HG02970 (cell line): Measurements from ENCODE around the gene MTF2.

ENCODE experiments used
- ATAC-seq: cut with Tn5 transposase; IDR thresholded peaks from one replicate; pipeline ENCODE4 v1.9.1; 2021; ENCODE audit warnings: mild to moderate bottlenecking, moderate library complexity, moderate number of reproducible peaks; ENCODE audit not compliant: unreplicated experiment, low FRiP score

MTF2 gene

DNA sequence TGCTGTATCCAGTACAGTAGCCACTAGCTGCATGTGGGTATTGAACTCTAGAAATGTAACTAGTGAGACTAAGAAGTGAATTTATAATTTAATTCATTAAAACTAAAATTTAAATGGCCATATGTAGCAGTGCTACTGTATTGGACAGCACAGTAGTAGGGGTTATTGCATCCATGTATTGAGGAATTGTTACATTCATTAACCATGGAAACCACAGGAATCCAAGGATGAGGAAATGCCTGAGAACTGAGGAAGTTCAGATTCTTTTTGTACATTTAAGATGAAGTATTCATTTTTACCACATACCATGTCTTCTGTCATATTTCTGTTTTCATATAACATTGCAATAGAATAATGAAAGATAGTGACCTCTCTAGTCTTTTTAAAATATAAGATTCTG, 2.6 kb downstream of the MTF2 start:
- no peak for ATAC-seq

DNA sequence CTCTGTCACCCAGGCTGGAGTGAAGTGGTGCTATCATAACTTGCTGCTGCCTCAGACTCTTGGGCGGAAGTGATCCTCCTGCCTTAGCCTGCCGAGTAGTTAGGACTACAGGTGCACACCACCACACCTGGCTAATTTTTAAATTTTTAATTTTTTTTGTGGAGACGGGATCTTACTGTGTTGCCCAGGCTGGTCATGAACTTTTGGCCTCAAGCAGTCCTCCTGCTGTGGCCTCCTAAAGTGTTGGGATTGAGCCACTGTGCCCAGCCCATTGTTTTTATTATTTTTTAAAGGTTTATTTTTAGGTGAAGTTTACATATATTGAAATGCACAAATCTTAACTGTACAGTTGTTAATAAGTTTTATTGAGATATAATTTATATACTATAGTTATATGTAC, 3.2 kb downstream of the MTF2 start:
- ATAC-seq, result no peak

DNA sequence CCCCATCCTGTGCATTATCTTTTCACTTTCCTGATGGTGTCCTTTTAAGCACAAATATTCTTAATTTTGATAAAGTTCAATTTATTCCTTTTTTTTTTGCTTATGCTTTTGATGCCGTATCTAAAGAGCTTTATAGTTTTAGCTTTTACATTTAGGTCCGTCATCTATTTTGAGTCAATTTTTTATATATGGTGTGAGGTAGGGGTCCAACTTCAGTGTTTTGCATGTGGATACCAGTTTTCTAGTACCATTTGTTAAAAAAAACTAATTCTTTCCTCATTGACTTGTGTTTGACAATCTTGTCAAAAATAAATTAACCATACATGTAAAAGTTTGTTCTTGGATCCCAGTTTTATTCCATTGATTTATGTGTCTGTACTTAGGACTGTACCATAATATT, 4.9 kb downstream of the MTF2 start:
- ATAC-seq, result no peak

DNA sequence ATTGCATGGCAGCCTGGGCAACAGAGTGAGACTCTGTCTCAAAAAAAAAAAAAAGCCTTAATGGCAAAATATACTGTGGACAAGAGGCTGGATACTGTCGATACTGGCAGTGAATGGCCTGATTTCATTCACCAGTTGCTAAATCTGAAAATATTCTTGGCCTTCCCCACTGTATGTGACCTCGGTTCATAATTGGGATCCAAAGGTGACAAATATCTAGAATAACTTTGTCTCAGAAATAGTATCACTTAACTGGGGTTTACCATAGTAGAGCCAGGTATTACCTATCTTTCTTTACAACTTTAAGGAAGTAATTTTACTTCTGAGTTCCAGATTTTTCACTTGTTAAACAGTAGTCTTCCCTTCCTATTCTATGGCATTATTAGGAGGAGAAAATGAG, 8.4 kb downstream of the MTF2 start:
- no peak for ATAC-seq

DNA sequence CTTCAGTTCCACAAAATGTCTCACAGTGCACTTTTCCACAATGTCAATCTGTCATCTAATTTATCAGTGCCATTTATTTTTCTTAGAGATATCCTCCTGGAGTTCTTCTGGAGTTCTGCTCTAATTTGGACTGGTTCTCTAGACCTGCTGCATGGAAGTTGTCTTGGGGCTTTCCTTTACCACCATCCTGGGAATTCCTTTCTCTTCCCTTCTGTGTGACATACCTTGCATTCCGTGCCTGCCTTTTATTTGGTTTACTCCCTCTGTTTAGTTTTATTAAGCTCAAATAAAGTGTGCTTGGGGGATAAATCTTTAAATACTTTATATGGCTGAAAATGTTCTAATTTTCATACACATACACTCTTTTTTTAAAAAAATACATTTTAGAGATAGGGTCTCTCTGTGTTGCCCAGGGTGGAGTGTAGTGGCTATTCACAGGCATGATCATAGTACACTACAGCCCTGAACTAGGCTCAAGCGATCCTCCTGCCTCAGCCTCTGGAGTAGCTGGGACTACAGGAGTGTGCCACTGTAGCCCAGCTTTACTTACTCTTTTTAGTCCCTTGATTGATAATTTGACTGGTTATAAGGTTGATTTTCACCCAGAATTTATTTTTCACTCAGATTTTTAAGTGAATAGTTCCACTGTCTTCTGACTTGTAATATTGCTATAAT, 14.4 kb downstream of the MTF2 start:
- ATAC-seq, result no peak

DNA sequence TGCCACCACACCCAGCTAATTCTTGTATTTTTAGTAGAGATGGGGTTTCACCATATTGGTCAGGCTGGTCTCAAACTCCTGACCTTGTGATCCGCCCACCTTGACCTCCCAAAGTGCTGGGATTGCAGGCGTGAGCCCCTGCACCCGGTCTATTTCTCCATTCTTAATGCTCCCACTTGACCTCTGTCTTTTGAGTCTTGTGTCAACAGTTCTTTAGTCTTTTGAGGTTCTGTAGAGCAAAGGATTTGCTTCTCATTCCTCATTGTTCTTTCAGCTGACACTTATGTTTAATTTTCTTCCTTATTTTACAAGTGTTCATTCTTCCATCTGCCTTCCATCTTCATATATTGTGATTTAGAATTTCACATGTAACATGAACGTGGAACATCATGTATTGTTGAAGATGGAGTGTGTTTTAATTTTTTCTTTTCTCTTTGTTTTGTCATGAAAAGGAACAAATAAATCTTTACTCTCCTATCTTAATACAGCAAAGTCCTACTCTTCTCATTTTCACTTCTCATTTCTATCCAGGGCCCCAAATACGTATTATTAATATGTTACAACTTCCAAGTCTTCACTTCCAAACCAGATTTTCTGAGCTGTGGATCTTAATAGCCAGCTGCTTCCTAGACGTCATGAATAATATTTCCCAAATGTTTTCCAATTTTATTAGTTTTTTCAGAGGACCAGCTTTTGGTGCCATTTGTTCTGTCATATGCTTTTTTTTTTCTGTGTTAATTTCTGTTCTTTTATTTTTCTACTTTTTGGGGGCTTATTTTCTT, 16.9 kb downstream of the MTF2 start:
- ATAC-seq, result no peak

DNA sequence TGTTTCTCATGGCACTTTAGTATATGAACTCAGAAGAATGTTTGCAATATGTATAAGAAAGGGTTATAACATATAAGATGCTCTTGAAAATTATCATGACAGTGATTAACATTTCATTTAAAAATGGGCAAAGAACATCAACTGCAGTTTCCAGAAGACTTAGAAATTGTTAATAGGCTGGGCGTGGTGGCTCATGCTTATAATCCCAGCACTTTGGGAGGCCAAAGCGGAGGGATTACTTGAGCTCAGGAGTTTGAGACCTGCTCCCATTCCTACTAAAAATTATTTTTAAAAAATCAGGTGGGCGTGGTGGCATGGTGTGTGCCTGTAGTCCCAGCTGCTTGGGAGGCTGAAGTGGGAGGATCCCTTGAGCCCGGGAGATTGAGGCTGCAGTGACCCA, 23.1 kb downstream of the MTF2 start:
- ATAC-seq, result no peak

DNA sequence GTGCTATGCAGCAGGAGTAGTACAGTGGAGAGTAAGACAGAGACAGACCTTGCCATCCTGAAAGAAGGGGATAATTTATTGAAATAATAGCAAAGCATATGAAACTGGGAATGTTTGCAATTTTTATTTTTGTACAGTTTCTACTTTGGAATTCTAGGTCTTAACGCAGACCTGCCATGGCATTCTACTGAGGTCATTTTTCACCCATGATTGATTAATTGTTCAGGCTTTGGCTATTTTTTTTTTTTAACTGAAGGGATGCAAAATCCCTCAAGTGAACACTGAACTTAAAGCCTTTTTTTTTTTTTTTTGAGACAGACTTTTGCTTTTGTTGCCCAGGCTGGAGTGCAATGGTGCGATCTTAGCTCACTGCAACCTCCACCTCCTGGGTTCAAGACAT, 27.1 kb downstream of the MTF2 start:
- no peak for ATAC-seq

DNA sequence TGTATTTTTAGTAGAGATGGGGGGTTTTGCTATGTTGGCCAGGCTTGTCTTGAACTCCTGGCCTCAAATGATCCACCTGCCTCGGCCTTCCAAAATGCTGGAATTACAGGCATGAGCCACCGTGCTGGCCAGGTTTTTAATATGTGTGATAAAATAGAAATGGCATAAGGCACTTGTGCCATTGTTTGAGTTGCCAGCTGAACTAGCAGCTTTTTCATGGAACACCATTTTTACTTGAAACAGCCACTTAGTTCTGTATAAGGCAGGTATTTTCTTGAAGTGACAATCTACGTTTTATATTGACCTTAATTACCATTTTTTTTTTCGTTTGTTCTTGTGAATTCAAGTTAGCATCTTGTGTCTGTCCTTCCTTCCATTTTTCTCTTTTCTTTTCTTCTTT, 28.3 kb downstream of the MTF2 start:
- ATAC-seq, result no peak

DNA sequence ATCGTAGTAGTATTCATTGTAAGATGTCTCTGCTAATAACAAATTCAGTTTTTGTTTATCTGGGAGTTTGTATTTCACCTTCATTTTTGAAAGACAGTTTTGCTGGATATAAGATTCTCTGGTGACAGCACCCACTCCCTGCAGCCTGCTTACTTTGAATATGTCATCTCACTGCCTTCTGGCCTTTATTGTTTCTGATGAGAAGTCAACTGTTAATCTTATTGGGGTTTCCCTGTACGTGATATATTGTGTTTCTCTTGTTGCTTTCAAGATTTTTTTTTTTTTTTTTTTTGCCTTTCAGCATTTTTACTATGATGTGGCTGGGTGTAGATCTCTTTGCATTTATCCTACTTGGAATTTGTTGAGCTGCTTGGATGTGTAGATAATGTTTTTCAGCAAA, 29.3 kb downstream of the MTF2 start:
- ATAC-seq, result no peak

DNA sequence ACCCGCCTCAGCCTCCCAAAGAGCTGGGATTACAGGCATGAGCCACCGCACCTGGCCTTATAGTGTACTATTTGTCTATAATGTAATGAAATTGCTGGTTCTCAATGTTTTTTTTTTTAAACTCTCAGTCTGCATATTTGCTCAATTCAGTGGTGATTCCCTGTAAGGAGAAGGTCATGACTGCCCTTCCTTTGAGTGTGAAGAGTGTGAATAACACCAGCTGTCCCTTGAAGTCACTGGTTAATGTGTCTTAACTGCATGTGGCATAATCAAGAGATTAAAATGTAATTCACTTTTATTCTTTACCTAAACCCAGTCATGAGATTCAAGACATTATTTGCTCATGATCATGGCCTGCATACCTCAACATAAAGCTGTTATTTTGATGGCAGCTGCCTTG, 30.5 kb downstream of the MTF2 start:
- ATAC-seq, result no peak

DNA sequence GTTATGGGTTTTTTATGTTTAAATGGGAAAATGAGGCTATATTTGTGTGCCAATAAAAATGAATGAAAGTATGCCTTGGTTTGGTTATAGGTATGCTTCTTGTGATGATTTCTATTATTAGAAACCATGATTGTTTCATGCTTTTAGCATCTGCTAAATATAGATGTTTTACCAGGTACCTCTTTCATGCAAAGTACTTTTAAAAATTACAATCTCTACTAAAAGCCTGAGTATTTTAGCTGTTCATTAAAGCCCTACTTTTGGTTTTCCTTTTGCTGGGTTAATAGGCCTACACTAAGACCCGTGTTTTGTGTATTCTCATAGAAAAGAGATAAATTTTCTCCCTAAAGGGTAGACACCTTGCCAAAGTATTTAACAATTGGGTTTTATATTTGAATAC, 32.0 kb downstream of the MTF2 start:
- ATAC-seq, result no peak

DNA sequence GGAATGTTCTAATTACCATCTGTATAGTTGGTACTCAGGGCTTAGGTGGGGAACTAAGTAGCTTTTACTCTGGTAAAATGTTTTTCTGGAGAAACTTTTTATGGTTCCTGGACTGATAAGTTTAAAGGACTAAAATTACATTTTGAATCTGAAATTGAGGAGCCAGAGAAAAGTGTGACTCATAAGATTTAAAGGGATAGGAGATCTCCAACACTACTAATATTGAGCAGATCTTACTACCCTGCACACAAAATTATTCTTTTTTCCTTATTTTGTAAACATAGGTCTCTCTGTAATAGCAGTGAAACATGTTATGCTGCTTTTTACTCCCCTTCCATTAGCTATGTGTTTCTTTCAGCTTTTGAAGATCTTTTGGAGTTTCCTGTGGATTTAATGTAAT, 32.5 kb downstream of the MTF2 start:
- ATAC-seq, result no peak

DNA sequence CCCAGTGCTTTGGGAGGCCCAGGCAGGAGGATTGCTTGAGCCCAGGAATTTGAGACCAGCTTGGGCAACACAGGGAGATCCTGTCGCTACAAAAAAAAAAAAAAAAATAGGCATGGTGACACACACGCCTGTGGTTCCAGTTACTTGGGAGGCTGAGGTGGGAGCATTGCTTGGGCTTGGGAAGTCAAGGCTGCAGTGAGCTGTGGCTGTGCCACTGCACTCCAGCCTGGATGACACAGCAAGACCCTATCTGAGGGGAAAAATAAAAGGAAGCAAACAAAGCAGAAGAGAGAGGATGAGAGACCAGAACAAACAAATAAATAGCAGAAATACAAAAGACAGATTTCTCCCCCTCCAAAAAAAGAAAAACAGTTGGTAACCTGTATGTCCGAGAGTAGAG, 34.0 kb downstream of the MTF2 start:
- ATAC-seq, result no peak

DNA sequence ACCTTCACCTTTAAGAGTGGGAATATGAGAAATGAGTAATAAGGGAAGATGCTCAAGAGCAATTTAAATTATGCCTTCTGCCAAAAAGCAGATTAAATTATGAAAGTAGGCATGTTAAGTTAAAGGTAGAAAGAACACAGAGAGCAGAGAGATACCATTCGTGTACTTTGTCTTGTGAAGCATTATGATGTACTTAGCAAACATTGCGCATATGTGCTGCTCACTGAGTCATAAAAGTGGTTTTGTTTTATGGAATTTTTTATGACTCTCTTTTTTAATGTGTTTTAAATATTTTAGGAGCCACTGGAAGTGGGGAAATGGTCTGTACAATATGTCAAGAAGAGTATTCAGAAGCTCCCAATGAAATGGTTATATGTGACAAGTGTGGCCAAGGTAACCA, 35.3 kb downstream of the MTF2 start:
- no peak for ATAC-seq

DNA sequence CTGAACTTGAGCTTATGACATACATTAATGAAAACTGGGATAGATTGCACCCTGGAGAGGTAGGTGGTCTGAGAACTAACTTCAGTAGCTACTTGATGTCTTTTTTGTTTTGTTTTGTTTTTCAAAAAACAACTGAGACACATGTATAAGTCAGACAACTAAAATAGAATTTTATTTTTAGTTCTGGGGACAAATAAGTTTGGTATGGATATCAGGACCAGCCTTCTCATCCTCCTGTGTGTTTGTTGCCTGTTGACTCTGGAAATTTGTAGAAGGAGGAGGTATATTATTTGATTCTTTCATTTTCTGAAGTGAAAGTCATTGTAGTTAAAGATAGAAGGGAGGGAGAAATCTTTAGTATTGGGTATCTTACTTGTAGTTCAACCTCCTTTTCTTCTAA, 41.5 kb downstream of the MTF2 start:
- no peak for ATAC-seq

DNA sequence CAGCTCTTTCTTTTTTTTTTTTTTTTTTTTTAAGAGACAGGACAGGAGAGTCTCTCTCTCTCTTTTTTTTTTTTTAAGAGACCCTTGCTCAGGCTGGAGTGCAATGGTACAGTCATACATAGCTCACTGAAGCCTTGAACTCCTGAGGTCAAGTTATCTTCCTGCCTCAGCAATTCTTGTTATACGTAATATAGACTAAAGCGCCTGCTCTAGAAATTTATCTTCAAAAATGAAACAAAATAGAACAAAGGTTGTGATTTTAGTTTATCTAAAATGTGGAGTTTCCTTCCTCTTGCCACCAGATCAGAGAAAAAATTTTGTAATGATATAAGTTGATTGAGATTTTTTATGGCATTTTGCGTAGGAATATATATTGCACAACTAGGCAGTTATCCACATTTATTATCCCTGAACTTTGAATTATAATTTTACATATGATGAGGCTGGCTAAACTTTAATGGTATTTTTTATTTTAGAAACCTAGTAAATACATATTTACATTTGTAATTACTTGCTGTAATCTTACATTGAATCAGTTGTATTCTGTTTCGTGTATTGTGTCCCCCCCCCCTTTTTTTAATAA, 44.2 kb downstream of the MTF2 start:
- no peak for ATAC-seq

DNA sequence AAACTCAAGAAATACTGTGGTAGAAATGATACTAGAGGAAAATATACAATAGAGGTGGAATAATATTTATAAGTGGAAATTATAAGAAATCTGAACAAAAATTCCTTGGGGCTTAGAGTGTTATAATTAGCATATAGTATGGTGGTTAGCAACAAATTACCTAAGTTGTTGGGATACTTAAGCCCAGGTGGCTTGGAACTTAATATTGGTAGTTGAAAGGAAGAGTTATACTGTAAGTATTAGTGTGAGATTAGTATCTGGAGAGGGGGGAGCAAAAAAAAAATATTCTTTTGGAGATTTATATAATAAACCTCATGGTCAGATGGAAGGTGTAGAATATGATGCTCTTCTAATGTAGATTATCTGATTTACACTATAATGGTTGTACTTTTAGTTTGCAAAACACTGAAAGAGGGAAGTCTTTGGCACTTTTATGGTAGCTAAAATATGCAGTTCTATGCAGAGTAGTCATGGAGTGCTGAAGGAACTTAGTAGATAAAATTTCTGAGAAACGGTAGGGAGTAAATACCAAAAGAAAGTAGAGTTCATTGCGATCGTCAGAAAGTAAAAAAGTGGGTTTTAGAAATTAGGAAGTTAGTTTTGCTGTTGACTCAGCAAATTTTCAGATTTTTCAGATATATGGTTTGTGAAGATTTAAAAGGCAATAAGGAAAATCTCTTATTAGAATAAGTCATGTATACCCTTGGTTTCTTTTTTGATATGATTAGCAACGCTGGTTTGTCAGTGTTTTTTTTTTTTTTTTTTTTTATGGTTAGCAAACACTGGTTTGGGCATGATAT, 45.7 kb downstream of the MTF2 start:
- ATAC-seq, result no peak

DNA sequence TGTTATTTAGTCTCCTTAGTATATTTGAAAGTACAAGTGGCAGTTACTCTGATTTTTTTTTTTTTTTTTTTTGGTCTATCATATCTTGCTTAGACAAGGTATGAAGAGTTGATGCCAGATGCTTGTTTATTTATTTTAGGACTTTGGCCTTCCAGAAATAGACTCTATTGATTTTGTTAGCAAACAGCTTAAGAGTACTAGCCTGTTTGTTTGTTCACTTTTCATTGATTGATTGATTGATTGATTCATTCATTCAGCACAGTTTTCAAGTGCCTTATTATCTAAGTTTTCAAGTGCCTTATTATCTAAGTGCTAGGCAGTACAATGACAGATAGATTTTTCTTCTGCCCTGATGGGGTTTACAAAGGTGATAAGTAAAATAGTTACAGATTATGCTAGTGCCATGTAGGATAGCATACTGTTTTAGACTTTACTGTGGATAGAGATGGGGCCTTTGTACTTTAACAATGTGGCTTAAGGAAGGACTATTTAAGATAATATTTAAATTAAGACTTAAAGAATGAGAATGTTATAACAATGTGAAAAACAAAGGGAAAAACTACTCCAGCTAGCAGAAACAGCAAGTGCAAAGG, 50.5 kb downstream of the MTF2 start:
- ATAC-seq, result no peak

DNA sequence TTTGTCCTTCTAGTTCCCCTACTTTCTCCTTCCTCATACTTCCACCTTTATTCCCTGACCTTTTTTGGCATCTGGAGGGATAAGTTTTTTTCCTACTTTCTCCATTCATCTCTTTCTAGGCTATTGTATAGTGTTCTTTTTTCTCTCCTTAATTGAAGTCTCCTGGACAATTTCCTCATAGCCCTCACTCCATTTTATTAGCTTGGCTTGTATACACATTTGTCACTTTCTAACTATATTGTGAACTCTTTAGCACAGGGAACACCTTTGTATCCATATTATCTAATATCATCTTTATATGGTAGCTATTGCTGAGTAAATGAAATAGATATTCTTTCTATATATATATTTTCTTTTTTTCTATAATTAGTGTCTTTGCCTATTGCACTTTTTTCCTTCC, 53.6 kb downstream of the MTF2 start:
- ATAC-seq, result no peak

DNA sequence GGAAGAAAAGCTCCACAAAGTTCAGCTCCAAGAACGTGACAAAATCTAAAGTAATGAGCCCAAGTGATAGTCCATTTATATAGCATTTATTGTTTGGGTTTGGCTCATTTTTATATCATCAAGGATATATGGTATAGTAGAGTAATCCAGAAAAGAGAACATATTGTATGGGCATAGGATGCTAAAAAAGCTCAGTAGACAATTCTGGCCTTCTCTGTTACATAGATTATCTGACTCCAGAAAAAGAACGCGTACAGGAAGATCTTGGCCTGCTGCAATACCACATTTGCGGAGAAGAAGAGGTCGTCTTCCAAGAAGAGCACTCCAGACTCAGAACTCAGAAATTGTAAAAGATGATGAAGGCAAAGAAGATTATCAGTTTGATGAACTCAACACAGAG, 57.4 kb downstream of the MTF2 start:
- no peak for ATAC-seq
